ENCODE results near the gene FN3KRP.
A peak's percentile ranks its signal among the peaks of the same experiment; 100 is the strongest.
"Not testable (repeated sequence)": the region's sequence is repeated elsewhere in the genome, so short reads cannot be mapped to it uniquely, and the experiment has no call there.

Gene FN3KRP

GRCh38 chr17:82744736-82745135, 28.2 kb downstream of the FN3KRP start:
- DNase-seq (ENCODE audit: low spot score): not testable (repeated sequence)

- DNase-seq (ENCODE audit: low spot score): no peak
Measured at GRCh38 chr17:82745524-82745923, 29.0 kb downstream of the FN3KRP start.

- DNase-seq (ENCODE audit: low spot score): no peak
Measured at GRCh38 chr17:82748756-82749155, 32.2 kb downstream of the FN3KRP start.

GRCh38 chr17:82750241-82750908, 33.9 kb downstream of the FN3KRP start:
- no peak for DNase-seq (ENCODE audit: low spot score)

- DNase-seq (ENCODE audit: low spot score): no peak
Measured at GRCh38 chr17:82751171-82751570, 34.7 kb downstream of the FN3KRP start.

- DNase-seq (ENCODE audit: low spot score): peak; percentile 100
Measured at GRCh38 chr17:82751571-82752370, 35.3 kb downstream of the FN3KRP start, which contains the start of gene TBCD. TBCD (plus strand) TSS chr17:82752065; CDS start chr17:82752194, 129 bp downstream.

GRCh38 chr17:82752371-82753200, 36.1 kb downstream of the FN3KRP start:
- DNase-seq (ENCODE audit: low spot score): peak; percentile 68

GRCh38 chr17:82753201-82753464, 36.6 kb downstream of the FN3KRP start:
- DNase-seq (ENCODE audit: low spot score): no peak

GRCh38 chr17:82754297-82755208, 38.0 kb downstream of the FN3KRP start:
- DNase-seq (ENCODE audit: low spot score): peak; percentile 75

GRCh38 chr17:82756166-82756565, 39.7 kb downstream of the FN3KRP start:
- DNase-seq (ENCODE audit: low spot score): peak; percentile 61

- DNase-seq (ENCODE audit: low spot score): no peak
Measured at GRCh38 chr17:82765371-82765770, 48.9 kb downstream of the FN3KRP start.

- peak; percentile 89 for DNase-seq (ENCODE audit: low spot score)
Measured at GRCh38 chr17:82767041-82767754, 50.7 kb downstream of the FN3KRP start.

- DNase-seq (ENCODE audit: low spot score): no peak
Measured at GRCh38 chr17:82769041-82769440, 52.5 kb downstream of the FN3KRP start.

GRCh38 chr17:82772026-82772425, 55.5 kb downstream of the FN3KRP start:
- DNase-seq (ENCODE audit: low spot score): peak; percentile 18

- DNase-seq (ENCODE audit: low spot score): not testable (repeated sequence)
Measured at GRCh38 chr17:82774456-82774855, 58.0 kb downstream of the FN3KRP start.

- DNase-seq (ENCODE audit: low spot score): peak; percentile 97
Measured at GRCh38 chr17:82775001-82775823, 58.7 kb downstream of the FN3KRP start.

- no peak for DNase-seq (ENCODE audit: low spot score)
Measured at GRCh38 chr17:82776454-82776853, 59.9 kb downstream of the FN3KRP start.

All from D341Med (cell line).